Renal cortical epithelial cell (primary cell): Measurements from ENCODE around the gene KIAA0232. TPM values are rescaled to one million over a fixed set of nuclear protein-coding genes. Genes with fewer than 3 reads are reported as not detected.

Experiments used
- DNase-seq: peaks from one replicate; pipeline ENCODE4 v3.0.0-alpha.2; 2011; ENCODE audit warnings: low read depth
- total RNA-seq: library from RNA; depleted of rRNA; stranded (reverse); fragments of >200 nt; gene quantifications from 2 replicates; pipeline ENCODE4 v1.2.3, GENCODE V29; 2014

Gene KIAA0232
- total RNA-seq: 43.9 and 59.4 TPM in 2 replicates

GRCh38 chr4:6782147-6782845, at the start of gene KIAA0232:
Gene KIAA0232, plus strand, starts transcription at chr4:6782727. Its CDS starts 41,727 bp downstream, at chr4:6824454.
- DNase-seq: peak; percentile 47

- DNase-seq: no peak
Measured at GRCh38 chr4:6733358-6734164, 49.0 kb upstream of the KIAA0232 start.

- no peak for DNase-seq
Measured at GRCh38 chr4:6734165-6734786, 48.3 kb upstream of the KIAA0232 start.

- DNase-seq: no peak
Measured at GRCh38 chr4:6739920-6740319, 42.6 kb upstream of the KIAA0232 start.

GRCh38 chr4:6740347-6740746, 42.2 kb upstream of the KIAA0232 start:
- DNase-seq: no peak

GRCh38 chr4:6742507-6742906, 40.0 kb upstream of the KIAA0232 start:
- no peak for DNase-seq

- DNase-seq: no peak
Measured at GRCh38 chr4:6742989-6743388, 39.5 kb upstream of the KIAA0232 start.

GRCh38 chr4:6746721-6747293, 35.7 kb upstream of the KIAA0232 start:
- peak; percentile 75 for DNase-seq

GRCh38 chr4:6747294-6748051, 35.1 kb upstream of the KIAA0232 start:
- DNase-seq: peak; percentile 33

- DNase-seq: no peak
Measured at GRCh38 chr4:6748286-6748685, 34.2 kb upstream of the KIAA0232 start.

GRCh38 chr4:6749340-6750171, 33.0 kb upstream of the KIAA0232 start:
- peak; percentile 77 for DNase-seq

- no peak for DNase-seq
Measured at GRCh38 chr4:6750286-6751221, 32.0 kb upstream of the KIAA0232 start.

GRCh38 chr4:6751611-6752485, 30.7 kb upstream of the KIAA0232 start:
- no peak for DNase-seq

GRCh38 chr4:6752486-6752829, 30.1 kb upstream of the KIAA0232 start:
- no peak for DNase-seq

GRCh38 chr4:6753103-6753560, 29.4 kb upstream of the KIAA0232 start:
- no peak for DNase-seq

GRCh38 chr4:6753891-6754290, 28.6 kb upstream of the KIAA0232 start:
- DNase-seq: no peak

GRCh38 chr4:6754481-6755087, 27.9 kb upstream of the KIAA0232 start:
- no peak for DNase-seq
